GM19468 (cell line): Measurements from ENCODE around the gene ZNF221.

ENCODE experiments used
- ATAC-seq: cut with Tn5 transposase; IDR thresholded peaks from one replicate; pipeline ENCODE4 v1.9.1; 2021; ENCODE audit warnings: mild to moderate bottlenecking, moderate library complexity, moderate number of reproducible peaks; ENCODE audit not compliant: unreplicated experiment; ENCODE audit errors: extremely low read depth

ZNF221 gene

DNA sequence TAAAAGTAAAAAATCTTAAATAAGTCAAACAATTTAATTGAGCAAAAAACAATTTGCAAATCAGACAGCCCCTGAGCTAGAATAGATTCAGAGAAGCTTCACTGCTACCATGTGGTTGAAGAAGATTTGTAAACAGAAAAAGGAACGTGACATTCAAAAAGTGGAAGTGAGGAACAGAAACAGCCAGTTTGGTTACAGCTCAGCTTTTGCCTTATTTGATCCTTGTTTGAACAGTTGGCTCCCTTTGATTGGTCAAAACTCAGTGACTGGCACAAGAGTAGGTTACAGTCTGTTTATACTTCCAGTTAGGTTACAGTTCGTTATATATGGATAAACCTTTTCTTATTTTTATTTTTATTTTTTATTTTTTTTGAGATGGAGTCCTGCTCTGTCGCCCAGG lies 5.8 kb downstream of the ZNF221 start:
- ATAC-seq = no peak

DNA sequence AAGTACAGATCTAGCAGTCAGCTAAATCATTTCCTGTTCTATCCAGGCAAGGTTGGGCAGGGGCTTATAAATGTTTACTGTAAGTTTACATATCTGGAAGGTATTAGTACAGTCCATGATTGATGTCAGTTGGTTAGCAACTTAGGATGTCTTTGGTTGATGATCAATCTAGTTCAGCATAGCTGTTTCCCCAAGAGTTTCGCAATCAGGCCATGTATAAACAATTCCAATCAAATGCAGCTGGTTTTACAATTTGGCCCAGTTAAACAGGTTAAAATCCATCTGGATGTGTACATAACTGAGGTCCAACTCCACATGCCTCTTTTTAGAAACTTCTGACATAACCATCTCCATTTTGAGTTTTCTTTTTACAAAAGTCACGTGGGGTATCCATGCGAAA lies 6.9 kb downstream of the ZNF221 start:
- no peak for ATAC-seq

DNA sequence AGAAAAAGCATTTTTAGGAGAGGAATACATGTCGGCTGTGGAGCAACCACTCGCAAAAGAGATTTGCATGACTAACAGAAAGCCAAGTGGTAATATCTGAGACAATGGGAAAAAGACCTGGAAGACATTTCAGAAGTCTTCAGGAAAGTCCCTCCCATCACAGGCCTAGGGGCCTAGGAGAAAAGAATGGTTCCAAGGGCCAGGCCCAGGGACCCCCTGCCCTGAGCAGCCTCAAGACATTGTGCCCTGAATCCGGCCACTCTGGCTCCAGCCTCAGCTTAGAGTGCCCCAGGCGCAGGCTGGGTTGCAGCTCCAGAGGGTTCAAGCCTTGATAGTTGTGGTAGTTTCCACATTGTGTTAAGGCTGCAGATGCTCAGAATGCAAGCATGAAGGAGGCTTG lies 9.4 kb downstream of the ZNF221 start:
- ATAC-seq = no peak

DNA sequence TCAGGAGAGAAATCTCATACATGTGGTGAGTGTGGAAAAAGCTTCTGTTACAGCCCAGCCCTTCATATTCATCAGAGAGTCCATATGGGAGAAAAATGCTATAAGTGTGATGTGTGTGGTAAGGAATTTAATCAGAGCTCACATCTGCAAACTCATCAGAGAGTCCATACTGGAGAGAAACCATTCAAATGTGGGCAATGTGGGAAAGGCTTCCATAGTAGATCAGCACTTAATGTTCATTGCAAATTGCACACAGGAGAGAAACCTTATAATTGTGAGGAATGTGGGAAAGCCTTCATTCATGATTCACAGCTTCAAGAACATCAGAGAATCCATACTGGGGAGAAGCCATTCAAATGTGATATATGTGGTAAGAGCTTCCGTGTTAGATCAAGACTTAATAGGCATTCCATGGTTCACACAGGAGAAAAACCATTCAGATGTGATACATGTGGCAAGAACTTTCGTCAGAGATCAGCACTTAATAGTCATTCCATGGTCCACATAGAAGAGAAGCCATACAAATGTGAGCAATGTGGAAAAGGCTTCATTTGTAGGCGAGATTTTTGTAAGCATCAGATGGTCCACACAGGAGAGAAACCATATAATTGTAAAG lies 15.2 kb downstream of the ZNF221 start:
- ATAC-seq = no peak

DNA sequence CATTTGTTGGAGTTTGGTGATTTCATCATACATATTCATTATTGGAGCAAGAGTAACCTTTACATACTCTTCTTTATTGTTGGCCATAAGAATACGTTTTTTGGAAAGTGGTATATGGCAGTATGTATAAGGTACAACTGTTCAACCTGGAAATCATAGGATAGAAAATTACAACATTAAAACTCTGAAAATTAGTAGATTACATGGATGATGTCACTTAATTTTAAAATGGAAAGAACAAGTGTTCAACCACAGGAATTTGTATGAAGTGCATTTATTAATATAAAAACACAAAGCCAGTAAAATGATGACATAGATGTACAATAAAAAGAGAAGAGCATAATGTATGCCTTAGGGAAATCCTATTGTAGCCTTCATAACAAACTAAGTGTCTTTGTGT lies 25.7 kb downstream of the ZNF221 start:
- no peak for ATAC-seq

DNA sequence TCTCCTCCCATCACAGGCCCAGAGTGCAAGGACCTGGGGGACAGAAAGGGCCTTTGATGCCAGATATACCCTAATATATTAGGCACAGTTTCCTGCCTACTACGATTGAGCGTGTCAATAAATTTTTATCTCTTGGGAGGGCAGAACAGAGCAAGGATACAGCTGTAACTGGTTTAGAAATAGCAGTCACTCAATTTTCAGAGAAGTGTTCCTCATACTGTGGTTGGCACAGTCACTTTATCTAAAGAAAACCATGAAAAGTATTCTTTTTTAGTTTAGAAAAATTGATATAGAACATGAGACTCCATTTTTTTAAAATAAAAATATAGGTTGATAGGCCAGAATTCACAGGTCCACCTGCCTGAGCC lies 32.5 kb downstream of the ZNF221 start:
- ATAC-seq = no peak

DNA sequence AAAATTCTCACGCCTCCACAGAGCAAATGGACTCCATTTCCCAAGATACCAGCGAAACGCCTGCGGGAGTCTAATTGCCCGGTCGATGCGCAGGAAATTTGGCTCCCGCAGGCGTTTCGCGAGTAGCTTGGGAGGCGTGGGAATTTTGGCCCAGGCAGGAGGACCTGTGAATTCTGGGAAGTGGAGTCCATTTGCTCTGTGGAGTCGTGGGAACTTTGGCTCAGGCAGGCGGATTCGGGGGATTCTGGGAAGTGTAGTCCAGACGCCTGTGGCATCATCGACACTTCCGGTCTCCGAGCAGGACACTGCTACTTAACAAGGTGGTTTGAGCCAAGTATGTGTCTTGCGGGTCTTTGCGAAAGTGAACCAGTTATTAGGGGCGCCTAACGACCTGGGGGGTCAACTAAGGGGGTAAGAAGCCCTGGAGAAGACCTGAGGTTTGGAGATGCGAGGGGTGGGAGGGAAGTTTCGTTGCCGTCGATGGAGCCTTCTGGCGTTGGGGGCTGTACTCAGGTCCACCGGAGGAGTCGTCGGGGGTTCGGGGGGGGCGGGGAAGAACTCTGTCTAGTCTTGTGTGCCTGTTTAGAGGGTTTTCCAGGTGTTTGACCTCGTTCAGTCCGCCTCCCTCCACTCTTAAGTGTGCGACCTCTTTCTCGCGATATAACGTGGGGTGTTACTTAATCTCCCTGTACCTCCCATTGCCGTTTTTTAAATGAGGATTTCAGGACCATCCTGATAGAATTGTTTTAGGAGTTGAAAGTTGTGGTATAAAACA lies 33.1 kb downstream of the ZNF221 start, which contains the start of gene ZNF155:
TSS of gene ZNF155 (plus strand) at position 277 of the 775 bp plus-strand sequence. CDS start 4,356 bp downstream, outside the sequence.
- ATAC-seq = peak; percentile 19

DNA sequence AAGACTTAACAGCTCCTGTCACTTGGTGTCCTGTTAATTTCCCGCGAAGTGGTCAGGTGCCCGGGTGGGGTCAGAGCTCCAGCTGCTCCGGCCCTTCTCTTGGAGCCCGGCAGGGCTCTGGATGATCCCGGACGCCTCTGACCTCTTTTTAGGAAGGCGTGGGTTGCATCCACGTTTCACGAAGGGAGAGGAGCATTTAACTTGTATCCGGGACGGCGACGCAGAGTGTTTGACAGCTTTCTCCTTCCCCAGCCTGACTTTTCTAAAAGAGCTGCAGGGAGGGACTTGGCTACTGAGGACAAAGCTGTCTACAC lies 33.6 kb downstream of the ZNF221 start:
- ATAC-seq = no peak

DNA sequence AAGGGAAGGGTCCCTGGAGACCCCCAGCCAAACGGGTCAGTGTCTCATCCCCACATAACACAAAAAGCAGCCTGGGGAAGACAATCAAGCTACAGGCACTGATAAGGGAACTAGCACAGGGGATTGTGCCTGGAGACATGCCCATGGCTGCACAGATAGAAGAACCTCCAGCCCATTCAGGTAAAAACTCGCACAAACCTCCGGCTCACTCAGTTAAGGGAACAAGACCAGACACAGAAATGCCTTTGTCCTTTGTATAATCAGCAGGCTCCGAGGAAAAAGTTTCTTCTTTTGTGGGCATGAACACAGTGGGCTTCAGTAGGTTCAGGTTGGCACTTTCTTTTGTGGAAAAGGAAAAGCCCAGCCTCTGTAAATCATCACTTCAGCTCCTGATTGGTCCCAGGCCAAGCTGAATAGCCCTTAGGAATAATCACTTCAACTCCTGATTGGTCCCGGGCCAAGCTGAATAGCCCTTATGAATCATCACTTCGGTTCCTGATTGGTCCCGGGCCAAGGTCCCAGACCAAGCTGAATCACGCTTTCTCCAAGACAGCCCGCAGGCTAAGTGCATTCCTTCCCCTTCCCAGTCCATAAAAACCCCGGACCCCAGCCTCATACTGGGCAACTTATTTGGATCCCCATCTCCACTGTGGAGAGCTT lies 46.7 kb downstream of the ZNF221 start:
- no peak for ATAC-seq

DNA sequence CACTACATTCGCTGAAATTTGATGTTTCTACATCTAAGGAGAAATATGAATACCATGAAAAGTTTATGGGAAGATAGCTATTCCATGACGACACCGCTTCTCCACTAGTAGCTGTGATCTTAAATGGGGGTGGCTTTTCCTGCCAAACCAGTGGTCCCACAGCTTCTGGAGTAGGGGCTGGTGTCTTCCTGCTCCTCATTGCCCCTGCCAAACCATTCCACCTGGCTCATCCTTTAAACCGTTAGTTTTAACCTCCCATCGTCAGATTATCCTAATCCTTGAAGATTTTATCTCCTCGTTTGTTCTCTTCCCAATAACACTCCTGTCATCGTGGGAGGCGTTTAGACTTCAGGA lies 51.2 kb downstream of the ZNF221 start:
- no peak for ATAC-seq

DNA sequence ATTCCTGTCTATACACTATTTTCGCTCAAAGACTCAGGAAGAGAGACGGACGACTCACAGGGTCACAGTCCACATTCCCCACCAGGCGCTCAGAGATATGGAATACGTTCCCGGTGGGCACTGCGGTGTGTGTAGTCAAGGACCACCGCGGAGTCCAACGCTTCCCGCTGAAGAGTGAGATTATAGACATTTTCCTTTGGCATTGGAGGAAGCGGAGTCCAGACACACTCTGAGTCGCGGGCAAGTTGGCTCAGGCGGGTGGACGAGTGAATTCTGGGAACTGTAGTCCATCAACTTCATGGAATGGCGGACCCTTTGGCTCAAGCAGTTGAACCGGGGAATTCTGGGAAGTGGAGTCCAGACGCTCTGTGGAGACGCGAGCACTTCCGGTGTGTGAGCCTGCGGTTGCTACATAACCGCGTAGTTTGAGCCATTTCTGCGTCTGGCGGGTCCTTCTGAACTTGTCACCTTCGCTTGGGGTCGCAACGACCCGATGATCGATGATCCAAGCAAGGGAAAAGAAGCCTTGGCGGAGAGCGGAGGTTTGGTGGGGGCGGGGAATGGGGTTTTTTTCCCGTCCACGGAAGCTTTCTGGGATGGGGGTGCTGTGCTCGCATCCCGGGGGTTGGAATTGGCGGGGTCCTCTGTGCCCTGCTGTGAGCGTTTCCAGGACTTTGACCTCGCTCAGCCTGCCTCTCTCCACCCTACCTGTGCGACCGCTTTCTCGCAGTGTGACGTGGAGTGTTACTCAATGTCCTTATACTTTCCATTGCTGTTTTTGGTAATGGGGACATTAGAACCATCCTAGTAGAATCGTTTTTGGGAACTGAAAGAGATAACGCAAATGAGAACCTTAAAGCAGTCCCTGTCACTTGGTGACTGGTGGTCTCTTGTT lies 51.8 kb downstream of the ZNF221 start, which contains the start of gene ZNF230:
TSS of gene ZNF230 (plus strand) at position 392 of the 895 bp plus-strand sequence. CDS start 4,122 bp downstream, outside the sequence.
- ATAC-seq = peak; percentile 35

DNA sequence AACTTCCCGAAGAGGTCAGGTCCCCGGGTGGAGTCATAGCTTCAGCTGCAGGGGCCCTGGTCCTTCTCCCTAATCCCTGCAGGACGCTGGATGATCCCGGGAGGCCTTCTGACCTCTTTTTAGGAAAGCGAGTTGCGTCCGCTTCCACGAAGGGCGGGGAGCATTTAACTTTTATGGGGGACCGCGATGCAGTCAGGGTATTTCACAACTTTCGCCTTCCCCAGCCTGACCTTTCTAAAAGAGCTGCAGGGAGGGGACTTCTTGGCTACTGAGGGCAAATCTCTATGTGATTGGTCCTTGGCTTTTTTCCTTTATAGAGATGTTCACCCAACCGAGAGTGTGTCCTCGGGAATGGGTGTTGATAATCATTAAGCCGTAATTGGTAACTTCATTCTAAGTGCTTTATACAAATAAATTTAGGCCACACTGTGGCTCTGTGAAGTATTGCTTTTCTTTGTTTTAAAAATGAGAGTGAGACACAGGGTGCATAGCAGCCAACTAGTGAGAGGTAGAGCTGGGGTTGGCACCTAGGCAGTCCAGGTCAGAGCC lies 52.5 kb downstream of the ZNF221 start:
- no peak for ATAC-seq

DNA sequence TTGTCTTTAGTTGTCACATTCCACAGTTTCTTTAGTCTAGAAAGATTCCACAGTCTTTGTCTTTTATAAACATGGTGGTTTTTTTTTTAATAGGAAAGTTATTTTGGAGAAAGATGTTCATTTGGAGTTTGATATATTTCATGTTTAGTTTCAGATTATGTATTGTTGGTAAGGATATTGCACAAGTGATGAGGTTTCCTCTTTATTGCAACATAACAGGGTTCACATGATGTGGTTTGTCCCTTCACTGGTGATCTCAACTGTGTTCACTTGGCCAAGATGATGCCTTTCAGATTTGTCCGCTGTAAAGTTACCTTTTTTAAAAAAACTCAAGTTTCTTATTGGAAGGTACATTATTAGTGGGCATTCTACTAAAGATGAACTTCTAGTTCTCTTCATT lies 54.9 kb downstream of the ZNF221 start:
- no peak for ATAC-seq

DNA sequence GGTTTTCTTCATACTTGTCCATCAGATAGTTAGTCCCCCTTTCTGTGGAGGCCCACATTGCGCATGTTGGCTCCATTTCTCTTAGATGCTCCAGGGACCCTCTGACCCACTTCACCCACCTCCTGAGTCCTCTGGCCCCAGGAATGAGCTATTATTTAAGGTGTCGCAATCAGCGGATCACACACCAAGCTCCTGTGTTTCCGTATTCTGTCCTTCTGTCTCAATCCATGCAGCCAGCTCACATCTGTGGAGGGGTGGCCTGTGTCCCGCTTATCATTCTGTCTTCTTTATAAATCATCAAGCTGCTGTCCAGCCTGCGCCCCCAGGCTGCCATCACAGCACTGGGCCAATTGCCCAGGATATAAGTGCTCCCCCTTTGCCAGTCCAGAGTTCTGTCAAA lies 56.4 kb downstream of the ZNF221 start:
- ATAC-seq = no peak

DNA sequence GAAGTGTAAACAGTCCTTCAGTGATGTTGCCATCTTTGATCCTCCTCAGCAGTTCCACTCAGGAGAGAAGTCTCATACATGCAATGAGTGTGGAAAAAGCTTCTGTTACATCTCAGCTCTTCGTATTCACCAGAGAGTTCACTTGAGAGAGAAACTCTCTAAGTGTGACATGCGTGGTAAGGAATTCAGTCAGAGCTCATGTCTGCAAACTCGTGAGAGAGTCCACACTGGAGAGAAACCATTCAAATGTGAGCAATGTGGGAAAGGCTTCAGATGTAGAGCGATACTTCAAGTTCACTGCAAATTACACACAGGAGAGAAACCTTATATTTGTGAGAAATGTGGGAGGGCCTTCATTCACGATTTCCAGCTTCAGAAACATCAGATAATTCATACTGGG lies 59.4 kb downstream of the ZNF221 start:
- no peak for ATAC-seq
